Measurements from ENCODE around the gene AGRP.
A peak's percentile ranks its signal among the peaks of the same experiment; 100 is the strongest.

Gene AGRP

GRCh38 chr16:67458121-67458641, 25.2 kb downstream of the AGRP start:
- H3K36me3 ChIP-seq (ENCODE audit: control insufficient read depth, insufficient read depth, low read length) = peaks cover 3% of the 10 kb centered on the region
- H3K27me3 ChIP-seq (ENCODE audit: control insufficient read depth, insufficient read depth, low read length) = no peaks in the 10 kb centered on the region
- H3K9me3 ChIP-seq (ENCODE audit: control insufficient read depth, insufficient read depth, low read length) = no peaks in the 10 kb centered on the region
- H3K4me1 ChIP-seq (ENCODE audit: control insufficient read depth, insufficient read depth, low read length) = no peaks in the 10 kb centered on the region
- no peak overlapping the region for H3K4me3 ChIP-seq (ENCODE audit: low read depth, low read length)
- H3K9ac ChIP-seq (ENCODE audit: low read depth, low read length) = no peak overlapping the region

GRCh38 chr16:67457611-67458010, 25.7 kb downstream of the AGRP start:
- H3K9me3 ChIP-seq (ENCODE audit: control insufficient read depth, insufficient read depth, low read length) = no peaks in the 10 kb centered on the region
- peaks cover 6% of the 10 kb centered on the region for H3K36me3 ChIP-seq (ENCODE audit: control insufficient read depth, insufficient read depth, low read length)
- H3K27me3 ChIP-seq (ENCODE audit: control insufficient read depth, insufficient read depth, low read length) = no peaks in the 10 kb centered on the region
- H3K4me1 ChIP-seq (ENCODE audit: control insufficient read depth, insufficient read depth, low read length) = no peaks in the 10 kb centered on the region
- no peak overlapping the region for H3K4me3 ChIP-seq (ENCODE audit: low read depth, low read length)
- H3K9ac ChIP-seq (ENCODE audit: low read depth, low read length) = no peak overlapping the region

GRCh38 chr16:67456391-67457081, 26.8 kb downstream of the AGRP start:
- Histone ChIP-seq H3K4me1 (ENCODE audit: control insufficient read depth, insufficient read depth, low read length) (no peaks in the 10 kb centered on the region), H3K9ac (ENCODE audit: low read depth, low read length) (peak overlapping the region; percentile 54), H3K4me3 (ENCODE audit: low read depth, low read length) (no peak overlapping the region), H3K9me3 (ENCODE audit: control insufficient read depth, insufficient read depth, low read length) (no peaks in the 10 kb centered on the region), H3K27me3 (ENCODE audit: control insufficient read depth, insufficient read depth, low read length) (no peaks in the 10 kb centered on the region), H3K36me3 (ENCODE audit: control insufficient read depth, insufficient read depth, low read length) (peaks cover 6% of the 10 kb centered on the region)

GRCh38 chr16:67454852-67455251, 28.5 kb downstream of the AGRP start:
- Histone ChIP-seq H3K4me3 (ENCODE audit: low read depth, low read length) (no peak overlapping the region), H3K9ac (ENCODE audit: low read depth, low read length) (no peak overlapping the region), H3K36me3 (ENCODE audit: control insufficient read depth, insufficient read depth, low read length) (peaks cover 6% of the 10 kb centered on the region), H3K4me1 (ENCODE audit: control insufficient read depth, insufficient read depth, low read length) (no peaks in the 10 kb centered on the region), H3K27me3 (ENCODE audit: control insufficient read depth, insufficient read depth, low read length) (no peaks in the 10 kb centered on the region), H3K9me3 (ENCODE audit: control insufficient read depth, insufficient read depth, low read length) (no peaks in the 10 kb centered on the region)

GRCh38 chr16:67454104-67454503, 29.2 kb downstream of the AGRP start:
- Histone ChIP-seq H3K9ac (ENCODE audit: low read depth, low read length) (no peak overlapping the region), H3K9me3 (ENCODE audit: control insufficient read depth, insufficient read depth, low read length) (no peaks in the 10 kb centered on the region), H3K4me1 (ENCODE audit: control insufficient read depth, insufficient read depth, low read length) (no peaks in the 10 kb centered on the region), H3K4me3 (ENCODE audit: low read depth, low read length) (no peak overlapping the region), H3K36me3 (ENCODE audit: control insufficient read depth, insufficient read depth, low read length) (peaks cover 6% of the 10 kb centered on the region), H3K27me3 (ENCODE audit: control insufficient read depth, insufficient read depth, low read length) (no peaks in the 10 kb centered on the region)

- Histone ChIP-seq H3K4me3 (ENCODE audit: low read depth, low read length) (no peak overlapping the region), H3K9ac (ENCODE audit: low read depth, low read length) (no peak overlapping the region), H3K27me3 (ENCODE audit: control insufficient read depth, insufficient read depth, low read length) (no peaks in the 10 kb centered on the region), H3K4me1 (ENCODE audit: control insufficient read depth, insufficient read depth, low read length) (no peaks in the 10 kb centered on the region), H3K9me3 (ENCODE audit: control insufficient read depth, insufficient read depth, low read length) (no peaks in the 10 kb centered on the region), H3K36me3 (ENCODE audit: control insufficient read depth, insufficient read depth, low read length) (peaks cover 13% of the 10 kb centered on the region)
Observed at GRCh38 chr16:67451704-67452435, 31.5 kb downstream of the AGRP start.

GRCh38 chr16:67451061-67451703, 32.2 kb downstream of the AGRP start:
- Histone ChIP-seq H3K36me3 (ENCODE audit: control insufficient read depth, insufficient read depth, low read length) (peaks cover 13% of the 10 kb centered on the region), H3K9me3 (ENCODE audit: control insufficient read depth, insufficient read depth, low read length) (no peaks in the 10 kb centered on the region), H3K4me1 (ENCODE audit: control insufficient read depth, insufficient read depth, low read length) (no peaks in the 10 kb centered on the region)

GRCh38 chr16:67449739-67450138, 33.6 kb downstream of the AGRP start:
- Histone ChIP-seq H3K4me3 (ENCODE audit: low read depth, low read length) (no peak overlapping the region), H3K9ac (ENCODE audit: low read depth, low read length) (no peak overlapping the region), H3K9me3 (ENCODE audit: control insufficient read depth, insufficient read depth, low read length) (no peaks in the 10 kb centered on the region), H3K36me3 (ENCODE audit: control insufficient read depth, insufficient read depth, low read length) (peaks cover 13% of the 10 kb centered on the region), H3K4me1 (ENCODE audit: control insufficient read depth, insufficient read depth, low read length) (no peaks in the 10 kb centered on the region), H3K27me3 (ENCODE audit: control insufficient read depth, insufficient read depth, low read length) (no peaks in the 10 kb centered on the region)

More at GRCh38 chr16:67451061-67451703, 32.2 kb downstream of the AGRP start:
- Histone ChIP-seq H3K27me3 (ENCODE audit: control insufficient read depth, insufficient read depth, low read length) (no peaks in the 10 kb centered on the region), H3K4me3 (ENCODE audit: low read depth, low read length) (no peak overlapping the region), H3K9ac (ENCODE audit: low read depth, low read length) (no peak overlapping the region)

- Histone ChIP-seq H3K36me3 (ENCODE audit: control insufficient read depth, insufficient read depth, low read length) (peaks cover 13% of the 10 kb centered on the region), H3K27me3 (ENCODE audit: control insufficient read depth, insufficient read depth, low read length) (no peaks in the 10 kb centered on the region), H3K4me3 (ENCODE audit: low read depth, low read length) (no peak overlapping the region), H3K4me1 (ENCODE audit: control insufficient read depth, insufficient read depth, low read length) (no peaks in the 10 kb centered on the region), H3K9me3 (ENCODE audit: control insufficient read depth, insufficient read depth, low read length) (no peaks in the 10 kb centered on the region), H3K9ac (ENCODE audit: low read depth, low read length) (no peak overlapping the region)
Observed at GRCh38 chr16:67449336-67449735, 34.0 kb downstream of the AGRP start.

- Histone ChIP-seq H3K36me3 (ENCODE audit: control insufficient read depth, insufficient read depth, low read length) (peaks cover 13% of the 10 kb centered on the region), H3K27me3 (ENCODE audit: control insufficient read depth, insufficient read depth, low read length) (no peaks in the 10 kb centered on the region), H3K4me1 (ENCODE audit: control insufficient read depth, insufficient read depth, low read length) (no peaks in the 10 kb centered on the region), H3K9ac (ENCODE audit: low read depth, low read length) (no peak overlapping the region), H3K9me3 (ENCODE audit: control insufficient read depth, insufficient read depth, low read length) (no peaks in the 10 kb centered on the region), H3K4me3 (ENCODE audit: low read depth, low read length) (no peak overlapping the region)
Observed at GRCh38 chr16:67448580-67448979, 34.8 kb downstream of the AGRP start.

GRCh38 chr16:67447508-67448076, 35.8 kb downstream of the AGRP start:
- no peak overlapping the region for H3K4me3 ChIP-seq (ENCODE audit: low read depth, low read length)
- H3K9ac ChIP-seq (ENCODE audit: low read depth, low read length) = no peak overlapping the region
- H3K9me3 ChIP-seq (ENCODE audit: control insufficient read depth, insufficient read depth, low read length) = no peaks in the 10 kb centered on the region
- H3K27me3 ChIP-seq (ENCODE audit: control insufficient read depth, insufficient read depth, low read length) = no peaks in the 10 kb centered on the region
- no peaks in the 10 kb centered on the region for H3K4me1 ChIP-seq (ENCODE audit: control insufficient read depth, insufficient read depth, low read length)
- peaks cover 13% of the 10 kb centered on the region for H3K36me3 ChIP-seq (ENCODE audit: control insufficient read depth, insufficient read depth, low read length)

Measured in iPS-15b (cell line).